Neural cell (in vitro differentiated cells): Measurements from ENCODE around the gene ATXN3. TPM values are rescaled to one million over a fixed set of nuclear protein-coding genes. Genes with fewer than 3 reads are reported as not detected.

Experiments
- H2AFZ ChIP-seq: fragments of 200-600, 300-800 bp; sonication (generic), shearing (Covaris generic); 2 replicates; pipeline ENCODE4 v1.6.0; 2014; ENCODE audit warnings: low read depth, mild to moderate bottlenecking, antibody characterized with exemption, low read length, moderate library complexity
- H3F3A ChIP-seq: fragments of 200-600 bp; shearing (Covaris generic); 2 replicates; pipeline ENCODE4 v1.6.1; 2016; ENCODE audit warnings: mild to moderate bottlenecking, moderate library complexity, mixed read lengths, antibody characterized with exemption, low read length; ENCODE audit not compliant: insufficient read depth, poor library complexity, severe bottlenecking
- H3K27ac ChIP-seq: fragments of 200-600, 300-800 bp; sonication (generic), shearing (Covaris generic); 2 replicates; pipeline ENCODE4 v1.5.1; 2014; ENCODE audit warnings: mild to moderate bottlenecking, low read length, moderate library complexity
- H3K27me3 ChIP-seq: fragments of 300-800, 200-600 bp; sonication (generic), shearing (Covaris generic); 2 replicates; pipeline ENCODE4 v1.6.0; 2014; ENCODE audit warnings: mild to moderate bottlenecking, low read depth, low read length, moderate library complexity; ENCODE audit not compliant: insufficient read depth
- H3K36me3 ChIP-seq: fragments of 300-800, 200-600 bp; sonication (generic), shearing (Covaris generic); 2 replicates; pipeline ENCODE4 v1.5.1; 2014; ENCODE audit warnings: mild to moderate bottlenecking, antibody characterized with exemption, low read length, moderate library complexity; ENCODE audit not compliant: insufficient read depth
- H3K4me2 ChIP-seq: fragments of 300-800, 200-600 bp; sonication (generic), shearing (Covaris generic); 2 replicates; pipeline ENCODE4 v1.6.0; 2014; ENCODE audit warnings: mild to moderate bottlenecking, low read length
- H3K4me3 ChIP-seq: fragments of 300-800, 200-600 bp; sonication (generic), shearing (Covaris generic); 2 replicates; pipeline ENCODE4 v1.5.1; 2014; ENCODE audit warnings: mild to moderate bottlenecking, low read length, moderate library complexity
- H3K79me2 ChIP-seq: fragments of 200-600 bp; shearing (Covaris generic); replicated peaks from 2 replicates; pipeline ENCODE4 v1.6.0; 2014; ENCODE audit warnings: mild to moderate bottlenecking, low read length, moderate library complexity; ENCODE audit not compliant: insufficient read depth
- H3K9ac ChIP-seq: fragments of 300-800, 200-600 bp; sonication (generic), shearing (Covaris generic); 2 replicates; pipeline ENCODE4 v1.6.1; 2016; ENCODE audit warnings: mild to moderate bottlenecking, low read length, mixed read lengths
- H3K9me2 ChIP-seq: fragments of 200-600 bp; shearing (Covaris generic); 2 replicates; pipeline ENCODE4 v1.6.1; 2016; ENCODE audit warnings: mild to moderate bottlenecking, low read length, mixed read lengths; ENCODE audit not compliant: insufficient read depth
- H3K9me3 ChIP-seq: fragments of 200-600, 300-800 bp; sonication (generic), shearing (Covaris generic); 2 replicates; pipeline ENCODE4 v1.6.1; 2016; ENCODE audit warnings: mild to moderate bottlenecking, mixed run types, low read length, moderate library complexity, mixed read lengths
- H4K20me1 ChIP-seq: fragments of 200-600 bp; shearing (Covaris generic); 2 replicates; pipeline ENCODE4 v1.6.1; 2016; ENCODE audit warnings: mild to moderate bottlenecking, mixed run types; ENCODE audit not compliant: insufficient read depth
- CTCF ChIP-seq: fragments of 450-650 bp; IDR thresholded peaks from 2 replicates; pipeline ENCODE4 v1.5.1; 2014; ENCODE audit warnings: antibody characterized with exemption, mild to moderate bottlenecking, moderate library complexity; ENCODE audit not compliant: poor library complexity, severe bottlenecking
- EP300 ChIP-seq: fragments of 450-650 bp; conservative IDR thresholded peaks from 2 replicates; pipeline ENCODE4 v1.6.1; 2014; ENCODE audit warnings: antibody characterized with exemption, mild to moderate bottlenecking, moderate library complexity; ENCODE audit not compliant: poor library complexity, severe bottlenecking
- EZH2 ChIP-seq: fragments of 200-600, 300-800 bp; shearing (Covaris generic), sonication (generic); IDR thresholded peaks from 2 replicates; pipeline ENCODE4 v1.6.1; 2014; ENCODE audit warnings: antibody characterized with exemption, low read length, borderline replicate concordance, mild to moderate bottlenecking; ENCODE audit not compliant: insufficient read depth, poor library complexity, severe bottlenecking
- MXI1 ChIP-seq: fragments of 450-650 bp; conservative IDR thresholded peaks from 2 replicates; pipeline ENCODE4 v1.6.1; 2014; ENCODE audit warnings: antibody characterized with exemption, mild to moderate bottlenecking; ENCODE audit not compliant: poor library complexity, severe bottlenecking
- POLR2AphosphoS5 ChIP-seq: IDR thresholded peaks from 2 replicates; pipeline ENCODE4 v1.6.1; 2012
- RAD21 ChIP-seq: fragments of 450-650 bp; conservative IDR thresholded peaks from 2 replicates; pipeline ENCODE4 v1.6.1; 2014; ENCODE audit warnings: antibody characterized with exemption, mild to moderate bottlenecking, moderate library complexity
- REST ChIP-seq: IDR thresholded peaks from 2 replicates; pipeline ENCODE4 v1.6.1; 2012; ENCODE audit warnings: borderline replicate concordance
- SMC3 ChIP-seq: fragments of 450-650 bp; conservative IDR thresholded peaks from 2 replicates; pipeline ENCODE4 v1.6.1; 2014; ENCODE audit warnings: antibody characterized with exemption, mild to moderate bottlenecking, moderate library complexity; ENCODE audit not compliant: poor library complexity
- TAF1 ChIP-seq: IDR thresholded peaks from 2 replicates; pipeline ENCODE4 v1.6.1; 2012; ENCODE audit warnings: low read depth
- polyA plus RNA-seq: library from polyadenylated mRNA; depleted of rRNA; stranded (reverse); fragments of >200 nt; gene quantifications from 2 replicates; pipeline ENCODE4 v1.2.3, GENCODE V29; 2014

Gene ATXN3
- polyA plus RNA-seq, 1 donor from 2014 or later: 16.7 TPM

- peak overlapping the region; percentile 93 for H3K4me2 ChIP-seq
- peaks cover 45% of the 10 kb centered on the region for H3K79me2 ChIP-seq
- no peak overlapping the region for H2AFZ ChIP-seq
- peaks cover 5% of the 10 kb centered on the region for H3F3A ChIP-seq
- no peak overlapping the region for H3K27ac ChIP-seq
- no peaks in the 10 kb centered on the region for H3K9me3 ChIP-seq
- peak overlapping the region; percentile 93 for H3K4me3 ChIP-seq
- no peaks in the 10 kb centered on the region for H4K20me1 ChIP-seq
- no peaks in the 10 kb centered on the region for H3K36me3 ChIP-seq
- H3K9me2 ChIP-seq: no peaks in the 10 kb centered on the region
- H3K9ac ChIP-seq: peak overlapping the region; percentile 97
- TF ChIP-seq RAD21 (no peak), MXI1 (no peak), SMC3 (no peak), EP300 (no peak), CTCF (no peak), POLR2AphosphoS5 (no peak), TAF1 (no peak), REST (no peak), EZH2 (no peak)
- H3K27me3 ChIP-seq: no peaks in the 10 kb centered on the region
Observed at GRCh38 chr14:92037989-92038388, 68.4 kb downstream of the ATXN3 start.

- H3K27ac ChIP-seq: no peak overlapping the region
- H3K79me2 ChIP-seq: peaks cover 45% of the 10 kb centered on the region
- no peaks in the 10 kb centered on the region for H3K9me3 ChIP-seq
- no peak overlapping the region for H2AFZ ChIP-seq
- peak overlapping the region; percentile 93 for H3K4me3 ChIP-seq
- no peak overlapping the region for H3K4me2 ChIP-seq
- H4K20me1 ChIP-seq: no peaks in the 10 kb centered on the region
- no peak for TF ChIP-seq REST
- no peak for TF ChIP-seq POLR2AphosphoS5
- no peak for TF ChIP-seq CTCF
- TF ChIP-seq RAD21: no peak
- TF ChIP-seq EP300: no peak
- TF ChIP-seq SMC3: no peak
- H3F3A ChIP-seq: peaks cover 1% of the 10 kb centered on the region
- H3K36me3 ChIP-seq: no peaks in the 10 kb centered on the region
- H3K27me3 ChIP-seq: no peaks in the 10 kb centered on the region
- H3K9ac ChIP-seq: no peak overlapping the region
- no peaks in the 10 kb centered on the region for H3K9me2 ChIP-seq
Observed at GRCh38 chr14:92035890-92036289, 70.5 kb downstream of the ATXN3 start.
